Endodermal cell (in vitro differentiated cells): ENCODE data around the gene PLXNC1. TPM values are rescaled to one million over a fixed set of nuclear protein-coding genes. Genes with fewer than 3 reads are reported as not detected.

Experiments
- DNase-seq: peaks from one replicate; pipeline ENCODE4 v3.0.0-alpha.2; 2017
- H3K27ac ChIP-seq: 2 replicates; pipeline ENCODE4 v1.5.1; 2013; ENCODE audit warnings: mild to moderate bottlenecking, low read depth, low read length, moderate library complexity
- H3K27me3 ChIP-seq: 2 replicates; pipeline ENCODE4 v1.6.1; 2013; ENCODE audit warnings: mild to moderate bottlenecking, low read length, moderate library complexity; ENCODE audit not compliant: insufficient read depth, control insufficient read depth, poor library complexity, severe bottlenecking
- H3K36me3 ChIP-seq: 2 replicates; pipeline ENCODE4 v1.7.0; 2013; ENCODE audit warnings: mild to moderate bottlenecking, low read length, moderate library complexity; ENCODE audit not compliant: control insufficient read depth, insufficient read depth
- H3K4me1 ChIP-seq: one replicate; pipeline ENCODE4 v1.7.0; 2013; ENCODE audit warnings: low read length; ENCODE audit not compliant: control insufficient read depth, insufficient read depth
- H3K4me3 ChIP-seq: 2 replicates; pipeline ENCODE4 v1.5.1; 2013; ENCODE audit warnings: mild to moderate bottlenecking, low read length, moderate library complexity
- H3K9ac ChIP-seq: 2 replicates; pipeline ENCODE4 v1.6.1; 2013; ENCODE audit warnings: mild to moderate bottlenecking, low read length, moderate library complexity; ENCODE audit not compliant: poor library complexity, severe bottlenecking; ENCODE audit errors: extremely low read depth
- H3K9me3 ChIP-seq: 2 replicates; pipeline ENCODE4 v1.6.1; 2013; ENCODE audit warnings: mild to moderate bottlenecking, low read length, moderate library complexity; ENCODE audit not compliant: control insufficient read depth
- H3K27ac Mint-ChIP-seq: 2 replicates; pipeline ENCODE4 v1.8.0; 2020; ENCODE audit warnings: mixed read lengths
- H3K27me3 Mint-ChIP-seq: 2 replicates; pipeline ENCODE4 v1.8.0; 2021; ENCODE audit warnings: mild to moderate bottlenecking, mixed read lengths; ENCODE audit not compliant: insufficient read depth
- H3K36me3 Mint-ChIP-seq: 2 replicates; pipeline ENCODE4 v1.8.0; 2020; ENCODE audit warnings: low read depth, mixed read lengths
- H3K4me1 Mint-ChIP-seq: 2 replicates; pipeline ENCODE4 v1.8.0; 2020; ENCODE audit warnings: mixed read lengths
- H3K4me3 Mint-ChIP-seq: 2 replicates; pipeline ENCODE4 v1.8.0; 2020; ENCODE audit warnings: mild to moderate bottlenecking, moderate library complexity, mixed read lengths
- H3K9me3 Mint-ChIP-seq: 2 replicates; pipeline ENCODE4 v1.8.0; 2020; ENCODE audit warnings: mild to moderate bottlenecking, mixed read lengths
- WGBS, 2 experiments: methylation state at CpG; one replicate each; pipeline versions ENCODE4 v1.1.5 to v1.1.7; 2013; ENCODE audit warnings: missing lambda C conversion rate in 2 of 2, mixed read lengths in 1 of 2; ENCODE audit not compliant: insufficient coverage in 1 of 2, insufficient read length in 1 of 2; 5-methylcytosine and 5-hydroxymethylcytosine counted together
- total RNA-seq, 2 donors: library from RNA; stranded (reverse); fragmentation: NEBNext Ultra II Directional in 1 of 2; extraction: Animal tissue kit (Norgen Biotek cat#: 25700) in 1 of 2; gene quantifications; 2 replicates in 1 of 2; 3 replicates in 1 of 2; pipeline ENCODE4 v1.2.1, GENCODE V29; 2021
- TF ChIP-seq, protein P1 (sequence below): fragments of 200-600 bp; sonication (generic); conservative IDR thresholded peaks from 2 replicates; pipeline ENCODE4 v1.5.0; 2021; ENCODE audit warnings: antibody characterized with exemption, mild to moderate bottlenecking

The PLXNC1 gene
- total RNA-seq, 2 donors from 2014 or later: 1.6 to 1.9 TPM

DNA sequence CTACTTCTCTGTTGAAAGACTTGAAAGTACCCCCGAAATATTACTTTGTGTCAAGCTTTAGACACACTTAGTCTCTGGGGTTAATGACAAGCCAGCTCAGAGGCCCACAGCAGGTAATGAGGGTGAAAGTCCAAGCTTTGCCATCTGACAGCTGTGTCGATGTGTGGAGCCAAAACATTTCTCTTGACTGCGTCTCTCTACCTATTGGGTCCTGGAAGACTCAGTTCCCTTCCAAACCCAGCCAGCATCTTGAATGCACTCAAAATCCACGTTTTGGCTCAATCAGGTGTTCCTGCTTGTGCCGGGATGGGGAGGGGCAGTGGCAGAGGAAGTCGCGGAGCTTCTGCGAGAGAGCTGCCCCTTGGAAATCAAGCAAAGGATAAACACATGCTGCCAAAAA, 3.2 kb downstream of the PLXNC1 start:
- 52 to 61% methylated on average over 7 to 8 of the region's 8 CpGs for WGBS, 2 experiments
- TF ChIP-seq, protein P1, sequence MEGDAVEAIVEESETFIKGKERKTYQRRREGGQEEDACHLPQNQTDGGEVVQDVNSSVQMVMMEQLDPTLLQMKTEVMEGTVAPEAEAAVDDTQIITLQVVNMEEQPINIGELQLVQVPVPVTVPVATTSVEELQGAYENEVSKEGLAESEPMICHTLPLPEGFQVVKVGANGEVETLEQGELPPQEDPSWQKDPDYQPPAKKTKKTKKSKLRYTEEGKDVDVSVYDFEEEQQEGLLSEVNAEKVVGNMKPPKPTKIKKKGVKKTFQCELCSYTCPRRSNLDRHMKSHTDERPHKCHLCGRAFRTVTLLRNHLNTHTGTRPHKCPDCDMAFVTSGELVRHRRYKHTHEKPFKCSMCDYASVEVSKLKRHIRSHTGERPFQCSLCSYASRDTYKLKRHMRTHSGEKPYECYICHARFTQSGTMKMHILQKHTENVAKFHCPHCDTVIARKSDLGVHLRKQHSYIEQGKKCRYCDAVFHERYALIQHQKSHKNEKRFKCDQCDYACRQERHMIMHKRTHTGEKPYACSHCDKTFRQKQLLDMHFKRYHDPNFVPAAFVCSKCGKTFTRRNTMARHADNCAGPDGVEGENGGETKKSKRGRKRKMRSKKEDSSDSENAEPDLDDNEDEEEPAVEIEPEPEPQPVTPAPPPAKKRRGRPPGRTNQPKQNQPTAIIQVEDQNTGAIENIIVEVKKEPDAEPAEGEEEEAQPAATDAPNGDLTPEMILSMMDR: no peak
- peak; percentile 48 for DNase-seq
- Histone ChIP-seq H3K9me3 (no peaks in the 10 kb centered on the region), H3K27ac (no peak overlapping the region), H3K36me3 (no peaks in the 10 kb centered on the region), H3K27me3 (peaks cover 80% of the 10 kb centered on the region), H3K4me1 (peaks cover 12% of the 10 kb centered on the region), H3K4me3 (peak overlapping the region; percentile 63), H3K9ac (no peak overlapping the region)
- Mint-ChIP-seq H3K27ac (no peak overlapping the region), H3K36me3 (no peaks in the 10 kb centered on the region), H3K27me3 (peaks cover 87% of the 10 kb centered on the region), H3K9me3 (no peaks in the 10 kb centered on the region), H3K4me3 (no peak overlapping the region), H3K4me1 (peaks cover 28% of the 10 kb centered on the region)

DNA sequence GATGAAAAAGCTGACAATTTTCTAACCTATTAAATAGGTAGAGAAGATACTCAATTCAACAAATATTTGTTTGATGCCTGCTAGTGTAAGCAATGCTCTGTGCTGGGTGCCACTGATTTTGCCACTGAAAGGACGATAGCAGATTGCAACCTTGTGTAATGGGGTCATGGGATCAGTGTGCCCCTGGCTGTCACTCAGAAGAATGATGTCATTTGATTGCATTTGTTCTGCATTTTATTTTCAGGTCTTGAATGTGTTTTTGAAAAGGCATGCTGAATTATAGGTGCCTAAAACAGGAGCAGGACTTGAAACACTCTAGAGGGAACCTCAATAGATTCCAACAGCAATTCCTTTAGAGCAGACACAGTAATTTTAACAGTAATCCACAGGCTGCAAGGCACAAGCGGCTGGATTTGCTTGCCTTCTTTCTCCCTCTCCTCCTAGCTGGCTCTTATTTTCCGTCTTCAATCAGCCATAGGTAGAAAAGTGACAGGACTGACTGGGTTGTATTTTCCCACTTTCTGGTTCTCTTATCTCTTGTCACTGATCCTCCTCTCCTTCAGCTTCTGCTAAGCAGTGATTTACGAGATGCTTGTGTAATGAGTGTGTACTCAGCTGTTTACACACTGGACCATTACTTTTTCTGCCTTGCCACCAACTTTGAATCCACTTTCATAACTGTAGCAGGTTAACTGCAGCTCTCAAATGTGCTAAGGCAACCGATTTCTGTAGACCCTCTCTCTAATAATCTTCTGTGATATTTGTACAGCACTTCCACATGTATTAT, 4.1 kb downstream of the PLXNC1 start:
- Mint-ChIP-seq H3K27me3 (peaks cover 84% of the 10 kb centered on the region), H3K9me3 (no peaks in the 10 kb centered on the region), H3K4me1 (peaks cover 26% of the 10 kb centered on the region), H3K4me3 (no peak overlapping the region), H3K36me3 (no peaks in the 10 kb centered on the region), H3K27ac (no peak overlapping the region)
- H3K4me3 ChIP-seq: no peak overlapping the region
- peaks cover 71% of the 10 kb centered on the region for H3K27me3 ChIP-seq
- no peak overlapping the region for H3K9ac ChIP-seq
- DNase-seq: no peak
- TF ChIP-seq, protein P1: no peak
- H3K36me3 ChIP-seq: no peaks in the 10 kb centered on the region
- WGBS, 2 experiments: 72 to 73% methylated on average over 3 to 5 of the region's 5 CpGs
- no peaks in the 10 kb centered on the region for H3K9me3 ChIP-seq
- peaks cover 12% of the 10 kb centered on the region for H3K4me1 ChIP-seq
- no peak overlapping the region for H3K27ac ChIP-seq

DNA sequence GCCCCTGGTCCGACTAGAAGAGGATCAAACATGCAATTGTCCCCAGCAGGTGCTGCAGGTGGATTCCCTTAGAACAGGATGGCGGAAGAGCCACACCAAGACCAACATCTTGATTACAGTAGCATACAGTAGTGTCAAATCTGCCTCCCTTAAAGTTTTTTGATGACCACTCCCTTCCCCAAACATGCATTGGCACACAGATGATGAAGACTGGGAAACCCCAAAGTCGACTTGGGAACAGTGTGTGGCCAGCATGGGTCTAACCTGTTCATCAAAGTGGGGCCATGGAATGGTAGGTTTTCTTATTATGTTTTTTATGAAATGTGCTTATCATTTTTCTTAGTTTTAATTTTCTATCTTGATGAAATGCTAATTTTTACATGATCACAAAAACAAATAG, 8.8 kb downstream of the PLXNC1 start:
- no peak overlapping the region for H3K27ac Mint-ChIP-seq
- 85 to 100% methylated on average over 1 to 3 of the region's 3 CpGs for WGBS, 2 experiments
- TF ChIP-seq, protein P1: no peak
- H3K27me3 Mint-ChIP-seq: peaks cover 58% of the 10 kb centered on the region
- H3K36me3 Mint-ChIP-seq: no peaks in the 10 kb centered on the region
- no peaks in the 10 kb centered on the region for H3K9me3 Mint-ChIP-seq
- H3K4me1 Mint-ChIP-seq: peaks cover 19% of the 10 kb centered on the region
- DNase-seq: no peak
- Histone ChIP-seq H3K36me3 (no peaks in the 10 kb centered on the region), H3K4me1 (peaks cover under 1% of the 10 kb centered on the region), H3K9ac (no peak overlapping the region), H3K27ac (no peak overlapping the region), H3K9me3 (no peaks in the 10 kb centered on the region), H3K27me3 (peaks cover 30% of the 10 kb centered on the region), H3K4me3 (no peak overlapping the region)
- H3K4me3 Mint-ChIP-seq: no peak overlapping the region
